HG03159 (cell line): ENCODE data around the gene DNLZ.

ENCODE experiments used
- ATAC-seq: cut with Tn5 transposase; IDR thresholded peaks from one replicate; pipeline ENCODE4 v1.9.1; 2021; ENCODE audit warnings: mild to moderate bottlenecking, moderate library complexity; ENCODE audit not compliant: unreplicated experiment

The DNLZ gene

DNA sequence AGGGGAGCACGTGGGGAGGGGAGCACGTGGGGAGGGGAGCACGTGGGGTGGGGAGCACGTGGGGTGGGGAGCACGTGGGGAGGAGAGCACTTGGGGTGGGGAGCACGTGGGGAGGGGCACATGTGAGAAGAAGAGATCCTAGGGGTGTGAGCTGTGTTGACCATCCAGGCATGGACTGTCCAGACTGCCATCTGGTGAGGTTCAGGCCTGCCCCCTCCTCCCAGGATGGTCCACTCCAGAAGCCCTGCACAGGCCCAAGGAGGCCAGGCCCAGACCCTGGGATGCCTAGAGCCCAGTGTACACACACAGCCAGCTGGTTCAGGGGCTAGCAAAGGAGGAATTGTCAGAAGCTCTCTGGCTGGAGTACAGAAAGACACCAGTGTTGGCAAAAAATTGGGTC is 34.1 kb upstream of the DNLZ start:
- ATAC-seq, result no peak

GRCh38 chr9:136396219-136396515 is 32.6 kb upstream of the DNLZ start:
- no peak for ATAC-seq

GRCh38 chr9:136395345-136396218 is 32.0 kb upstream of the DNLZ start:
- ATAC-seq, result no peak

DNA sequence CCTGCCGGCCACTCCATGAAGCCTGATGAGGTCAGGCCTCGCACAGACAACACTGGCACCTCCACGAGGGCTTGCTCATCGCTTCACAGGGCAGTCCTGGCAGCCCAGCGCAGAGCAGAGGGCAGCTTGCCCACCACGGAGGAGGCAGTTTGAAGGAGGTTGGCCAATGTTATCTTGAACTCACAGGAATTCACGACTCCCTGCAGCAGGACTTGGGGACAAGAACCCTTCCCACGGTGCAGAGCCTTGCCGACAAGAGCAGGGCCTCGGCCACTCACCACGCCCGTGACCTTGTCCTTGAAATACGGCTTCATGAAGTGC is 31.4 kb upstream of the DNLZ start:
- ATAC-seq, result no peak

GRCh38 chr9:136394312-136395019 is 30.9 kb upstream of the DNLZ start:
- no peak for ATAC-seq

DNA sequence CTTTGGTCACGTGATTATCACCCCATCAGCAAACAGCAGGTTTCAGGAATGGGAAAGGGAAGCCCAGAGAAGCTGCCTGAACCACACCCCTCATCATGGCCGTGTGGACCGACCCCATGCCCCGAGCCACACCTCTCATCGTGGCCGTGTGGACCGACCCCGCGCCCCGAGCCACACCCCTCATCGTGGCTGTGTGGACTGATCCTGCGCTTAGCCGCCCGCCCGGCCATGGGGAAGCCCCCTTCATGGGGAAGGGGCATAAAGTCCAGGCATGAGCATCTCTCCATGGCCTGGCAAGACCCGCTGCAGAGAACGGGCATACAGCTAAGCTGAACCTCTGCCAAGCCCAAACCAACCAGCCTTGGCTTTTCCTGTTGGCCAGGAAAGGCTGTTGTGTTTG is 30.0 kb upstream of the DNLZ start:
- ATAC-seq, result no peak

- no peak for ATAC-seq
Observed at GRCh38 chr9:136392538-136393449, 29.2 kb upstream of the DNLZ start.

DNA sequence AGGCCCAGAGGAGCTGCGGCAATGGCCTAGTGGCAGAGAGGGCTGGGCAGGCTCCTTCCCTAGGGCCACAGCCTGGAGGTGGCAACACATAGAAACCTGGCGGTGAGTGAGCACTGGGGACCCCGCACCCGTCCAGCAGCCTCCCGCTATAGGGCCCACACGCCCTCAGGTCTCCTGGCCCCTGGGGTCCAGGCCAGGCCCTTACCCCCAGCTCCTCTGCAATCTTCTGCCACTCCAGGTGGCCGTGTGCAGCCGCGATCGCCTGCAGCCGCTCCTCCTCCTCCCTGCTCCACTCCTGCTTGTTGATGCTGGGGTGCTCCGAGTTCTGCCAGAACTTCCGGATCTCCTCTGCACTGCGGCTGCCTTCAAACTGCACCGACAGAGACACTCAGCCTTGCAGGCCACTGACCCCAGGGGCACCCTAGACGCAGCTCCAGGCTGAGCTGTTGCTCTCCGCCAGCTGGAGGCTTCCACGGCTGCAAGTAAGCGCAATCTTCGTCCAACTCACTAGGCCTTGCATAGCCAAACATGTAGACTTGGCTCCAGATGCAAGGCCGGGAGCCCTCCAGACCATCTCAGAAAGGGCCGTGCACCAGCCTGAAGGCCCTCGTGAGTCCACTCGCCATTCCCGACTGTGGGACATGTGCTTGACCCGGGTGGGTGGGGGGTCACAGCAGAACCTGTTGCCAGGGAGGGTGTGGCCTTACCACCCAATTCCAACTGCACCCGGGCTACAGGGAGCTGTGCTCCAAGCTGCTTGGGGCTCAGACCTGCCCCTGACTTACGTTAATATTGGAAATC is 28.4 kb upstream of the DNLZ start:
- no peak for ATAC-seq

DNA sequence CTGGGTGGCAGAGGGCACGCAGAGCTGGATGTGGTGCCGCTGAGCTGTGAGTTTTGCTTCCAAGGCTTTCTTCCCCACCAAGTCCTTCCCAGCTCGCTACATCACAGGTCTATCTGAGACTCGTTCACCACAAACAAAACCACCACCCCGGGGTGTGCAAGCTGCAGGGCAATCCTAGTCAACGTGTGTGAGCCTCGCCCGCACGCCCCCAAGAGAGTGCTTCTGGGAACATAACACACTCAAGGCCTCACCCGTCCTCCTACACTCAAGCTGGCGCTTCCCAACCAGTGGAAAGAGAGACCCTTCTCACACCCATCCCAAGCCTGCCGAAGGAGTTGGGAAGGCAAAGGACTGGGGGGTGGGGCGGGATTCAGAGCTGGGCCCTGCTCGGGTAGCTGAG is 25.9 kb upstream of the DNLZ start:
- no peak for ATAC-seq

GRCh38 chr9:136387217-136387616 is 23.7 kb upstream of the DNLZ start:
- no peak for ATAC-seq

GRCh38 chr9:136386018-136386417 is 22.5 kb upstream of the DNLZ start:
- no peak for ATAC-seq

GRCh38 chr9:136385015-136385414 is 21.5 kb upstream of the DNLZ start:
- no peak for ATAC-seq

DNA sequence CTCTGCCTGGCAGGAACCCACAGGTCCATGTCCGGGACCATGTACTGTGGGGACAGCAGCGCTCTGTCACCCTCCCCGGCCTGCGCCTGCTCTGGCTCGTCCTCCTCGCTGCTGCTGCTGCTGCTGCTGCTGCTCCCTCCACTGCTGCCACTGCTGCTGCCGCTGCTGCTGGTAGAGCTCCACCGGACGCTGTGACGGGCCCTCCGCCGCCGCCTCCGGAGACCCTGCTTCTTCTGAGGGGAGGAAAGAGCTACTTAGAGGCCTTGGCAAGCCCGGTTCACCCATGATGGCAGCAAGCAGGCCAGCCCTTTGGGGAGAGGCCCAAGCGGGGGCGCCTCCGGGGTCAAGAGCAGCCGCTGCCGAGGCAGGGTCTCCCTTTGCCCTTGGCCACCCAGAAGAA is 19.9 kb upstream of the DNLZ start:
- ATAC-seq, result no peak

DNA sequence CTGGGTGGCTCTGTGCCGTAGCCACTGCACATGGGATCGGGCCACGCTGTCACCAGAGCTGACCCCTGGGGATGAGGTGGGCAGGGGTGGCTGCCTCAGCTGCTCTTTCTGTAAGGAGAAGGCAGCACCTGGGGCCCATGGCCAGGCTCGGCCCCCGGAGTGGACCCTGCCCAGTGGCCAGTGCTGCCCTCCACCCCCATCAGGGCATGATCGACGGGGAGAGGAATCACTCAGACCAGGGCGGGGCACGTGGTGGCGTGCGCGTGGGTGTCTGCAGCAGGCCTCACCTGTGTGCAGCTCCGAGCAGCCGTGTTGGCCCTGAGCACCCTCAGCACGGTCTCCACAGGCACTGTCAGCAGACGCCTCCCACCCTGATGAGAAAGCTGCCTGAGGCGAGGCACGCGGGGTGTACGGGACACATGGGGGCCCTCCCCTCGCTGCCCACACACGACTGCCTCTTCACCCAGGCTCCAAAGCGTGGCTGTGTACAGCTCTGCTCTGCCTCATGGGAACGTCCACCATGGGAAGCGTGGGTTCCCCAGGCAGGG is 18.5 kb upstream of the DNLZ start:
- no peak for ATAC-seq

GRCh38 chr9:136381311-136381710 is 17.8 kb upstream of the DNLZ start:
- no peak for ATAC-seq

DNA sequence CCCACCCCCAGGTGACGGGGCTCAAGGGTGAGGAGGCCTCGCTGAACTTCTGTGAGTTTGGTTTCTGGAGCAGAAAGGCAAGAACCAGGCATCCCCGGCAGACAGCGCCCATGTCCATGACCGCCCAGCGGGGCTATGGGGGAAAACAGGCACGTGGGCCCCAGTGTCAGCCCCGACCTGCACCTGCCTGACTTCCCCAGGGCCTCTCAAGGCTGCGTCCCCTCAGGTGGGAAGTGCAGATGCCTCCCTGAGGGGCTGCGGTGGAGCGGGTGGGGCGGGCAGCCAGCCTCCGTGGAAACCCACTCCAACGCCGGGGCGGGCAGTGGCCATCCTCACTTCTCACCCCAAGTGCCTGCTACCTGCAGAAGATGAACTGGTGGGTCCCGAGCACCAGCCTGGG is 16.8 kb upstream of the DNLZ start:
- no peak for ATAC-seq

- no peak for ATAC-seq
Observed at GRCh38 chr9:136379891-136380290, 16.3 kb upstream of the DNLZ start.

- ATAC-seq, result no peak
Observed at GRCh38 chr9:136379401-136379800, 15.9 kb upstream of the DNLZ start.

DNA sequence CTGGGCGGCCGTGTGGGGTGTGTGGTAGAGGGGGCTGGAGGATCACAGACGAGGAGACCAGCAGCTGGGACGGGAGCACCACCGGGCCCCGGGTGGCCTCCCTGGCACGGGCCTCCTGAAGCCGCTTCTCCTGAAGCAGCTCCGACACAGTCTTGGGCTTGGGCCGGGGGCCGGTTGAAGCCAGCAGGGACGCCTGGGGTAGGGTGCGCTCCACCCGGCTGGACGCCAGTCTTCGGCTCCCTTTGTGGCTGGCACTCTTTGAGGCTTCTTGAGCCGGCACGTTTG is 15.4 kb upstream of the DNLZ start:
- ATAC-seq, result no peak

GRCh38 chr9:136378170-136379002 is 14.8 kb upstream of the DNLZ start:
- no peak for ATAC-seq
